Kidney epithelial cell (primary cell): ENCODE data around the gene ADSS1. TPM values are rescaled to one million over a fixed set of nuclear protein-coding genes. Genes with fewer than 3 reads are reported as not detected.

Experiments used
- DNase-seq: peaks from one replicate; pipeline ENCODE4 v3.0.0-alpha.2; 2010; ENCODE audit warnings: low read depth
- H3K27me3 ChIP-seq: 2 replicates; pipeline ENCODE4 v1.6.0; 2011; ENCODE audit warnings: low read length; ENCODE audit not compliant: control insufficient read depth, insufficient read depth
- H3K36me3 ChIP-seq: 2 replicates; pipeline ENCODE4 v1.5.1; 2011; ENCODE audit warnings: low read length; ENCODE audit not compliant: control insufficient read depth, insufficient read depth
- H3K4me3 ChIP-seq: 2 replicates; pipeline ENCODE4 v1.5.1; 2011; ENCODE audit warnings: low read depth, mild to moderate bottlenecking, control low read depth, low read length
- total RNA-seq: library from RNA; depleted of rRNA; stranded (reverse); fragments of >200 nt; gene quantifications from 2 replicates; pipeline ENCODE4 v1.2.3, GENCODE V29; 2015
- TF ChIP-seq, protein P1 (sequence below): IDR thresholded peaks from 2 replicates; pipeline ENCODE4 v1.5.1; 2011; ENCODE audit warnings: mild to moderate bottlenecking, moderate library complexity, low read length, control low read depth, inconsistent platforms; ENCODE audit not compliant: insufficient read depth, poor library complexity, severe bottlenecking

The ADSS1 gene
- total RNA-seq, 1 donor from 2014 or later = 10.3 TPM

DNA sequence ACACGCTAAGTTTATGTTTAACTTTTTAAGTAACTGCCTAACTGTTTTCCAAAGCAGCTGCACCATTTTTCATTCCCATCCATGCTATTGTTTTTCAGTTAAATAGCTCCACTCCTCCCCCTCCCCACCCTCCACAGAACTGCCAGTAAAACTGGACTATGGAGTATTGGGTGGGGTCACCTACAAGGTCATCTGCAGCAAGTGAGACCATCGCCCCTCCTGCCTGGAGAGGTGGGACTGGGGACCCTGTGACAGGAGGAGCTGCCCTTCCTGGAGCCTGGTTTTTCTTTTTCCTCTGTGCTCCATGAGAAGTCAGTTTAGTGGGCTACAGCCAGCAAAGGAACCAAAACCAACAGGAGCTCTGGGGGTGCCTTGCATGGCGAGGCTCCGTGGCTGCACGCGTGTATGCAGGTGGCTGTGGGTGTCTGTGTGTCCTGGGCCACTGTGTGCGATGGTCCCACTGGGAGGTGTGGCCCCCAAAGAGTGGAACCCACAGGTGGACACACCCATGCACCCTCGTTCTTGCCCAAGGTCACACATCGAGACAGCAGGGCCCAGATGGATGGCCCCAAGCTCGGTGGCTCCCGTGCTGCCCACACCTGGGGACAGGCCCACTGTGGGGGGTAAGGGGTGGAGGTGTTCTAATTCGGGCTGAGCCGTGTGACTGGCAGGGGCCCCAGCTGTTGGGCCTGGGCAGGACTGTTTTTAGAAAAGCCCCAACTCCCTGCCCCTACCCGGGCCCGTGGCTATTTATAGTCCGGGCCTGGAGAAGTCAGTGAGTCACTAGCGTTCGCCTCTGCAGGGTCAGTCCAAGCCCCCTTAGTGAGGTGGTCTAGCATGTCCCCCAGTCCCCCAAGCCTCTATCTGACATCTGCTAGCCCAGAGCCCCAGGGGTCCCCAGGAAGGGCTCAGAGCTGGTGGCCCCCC, 2.3 kb upstream of the ADSS1 start:
- TF ChIP-seq, protein P1, sequence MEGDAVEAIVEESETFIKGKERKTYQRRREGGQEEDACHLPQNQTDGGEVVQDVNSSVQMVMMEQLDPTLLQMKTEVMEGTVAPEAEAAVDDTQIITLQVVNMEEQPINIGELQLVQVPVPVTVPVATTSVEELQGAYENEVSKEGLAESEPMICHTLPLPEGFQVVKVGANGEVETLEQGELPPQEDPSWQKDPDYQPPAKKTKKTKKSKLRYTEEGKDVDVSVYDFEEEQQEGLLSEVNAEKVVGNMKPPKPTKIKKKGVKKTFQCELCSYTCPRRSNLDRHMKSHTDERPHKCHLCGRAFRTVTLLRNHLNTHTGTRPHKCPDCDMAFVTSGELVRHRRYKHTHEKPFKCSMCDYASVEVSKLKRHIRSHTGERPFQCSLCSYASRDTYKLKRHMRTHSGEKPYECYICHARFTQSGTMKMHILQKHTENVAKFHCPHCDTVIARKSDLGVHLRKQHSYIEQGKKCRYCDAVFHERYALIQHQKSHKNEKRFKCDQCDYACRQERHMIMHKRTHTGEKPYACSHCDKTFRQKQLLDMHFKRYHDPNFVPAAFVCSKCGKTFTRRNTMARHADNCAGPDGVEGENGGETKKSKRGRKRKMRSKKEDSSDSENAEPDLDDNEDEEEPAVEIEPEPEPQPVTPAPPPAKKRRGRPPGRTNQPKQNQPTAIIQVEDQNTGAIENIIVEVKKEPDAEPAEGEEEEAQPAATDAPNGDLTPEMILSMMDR = no peak
- no peak overlapping the region for H3K4me3 ChIP-seq
- no peaks in the 10 kb centered on the region for H3K27me3 ChIP-seq
- H3K36me3 ChIP-seq = no peaks in the 10 kb centered on the region
- DNase-seq = no peak

DNA sequence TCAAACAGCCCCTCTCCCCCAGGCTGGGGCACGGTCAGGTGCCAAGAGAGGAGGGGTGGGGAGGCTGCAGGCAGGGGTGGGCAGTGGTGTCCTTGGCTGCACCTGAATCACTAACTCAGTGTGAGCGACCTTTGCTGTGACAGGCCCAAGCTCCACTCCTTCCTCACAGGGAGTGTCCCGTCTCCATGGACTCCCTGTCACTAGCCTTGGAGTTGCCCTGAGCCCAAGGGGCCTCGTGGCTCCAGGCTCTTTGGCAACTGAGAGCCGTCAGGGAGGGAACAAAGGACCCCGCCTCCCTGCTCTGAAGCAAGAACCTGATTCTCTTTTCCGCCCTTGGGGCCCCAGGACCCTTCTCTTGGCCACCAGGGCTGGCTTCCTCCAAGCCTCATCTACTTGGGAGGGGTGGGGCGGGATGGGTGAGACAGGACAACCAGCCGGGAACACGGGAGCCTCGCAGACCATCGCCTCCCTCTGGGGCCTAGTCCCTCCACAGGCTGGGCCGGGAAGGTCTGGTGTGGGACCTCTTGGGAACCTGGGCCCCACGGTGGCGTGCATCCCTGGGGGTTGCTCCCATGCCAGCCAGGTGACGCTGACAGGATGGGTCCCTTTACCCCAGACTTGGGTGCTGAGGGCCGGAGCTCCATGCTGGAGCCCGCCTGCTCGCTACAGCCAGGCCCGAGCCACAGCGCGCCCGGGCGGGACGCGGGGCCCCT, 935 bp upstream of the ADSS1 start:
- DNase-seq = no peak
- TF ChIP-seq, protein P1 = no peak
- Histone ChIP-seq H3K36me3 (no peaks in the 10 kb centered on the region), H3K27me3 (peaks cover 2% of the 10 kb centered on the region), H3K4me3 (no peak overlapping the region)

DNA sequence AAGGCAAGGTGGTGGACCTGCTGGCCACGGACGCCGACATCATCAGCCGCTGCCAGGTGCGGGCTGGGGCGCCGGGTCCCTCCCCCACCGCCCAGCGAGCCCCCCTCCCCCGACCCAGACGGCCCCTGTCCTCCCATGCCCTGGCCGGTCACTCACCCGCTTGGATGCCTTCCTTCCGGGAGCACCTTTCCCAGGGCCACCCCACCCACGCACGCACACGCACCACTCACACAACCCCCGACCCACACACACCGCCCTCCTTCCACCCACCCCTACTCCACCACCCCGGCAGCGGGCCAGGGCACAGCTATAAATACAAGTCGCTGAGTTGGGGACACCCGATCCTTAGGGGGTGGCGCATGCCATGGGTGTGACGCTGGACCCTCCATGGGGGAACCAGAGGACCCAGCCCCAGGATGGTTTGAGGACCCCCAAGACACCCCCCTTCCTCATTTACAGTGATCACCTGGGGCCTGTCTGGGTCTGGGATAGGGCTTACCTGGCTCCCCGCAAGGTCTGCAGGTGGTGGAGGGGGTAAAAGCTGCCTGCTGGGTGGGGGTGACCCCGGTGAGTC, 465 bp downstream of the ADSS1 start:
- Histone ChIP-seq H3K27me3 (peaks cover 4% of the 10 kb centered on the region), H3K4me3 (peak overlapping the region; percentile 52), H3K36me3 (no peaks in the 10 kb centered on the region)
- TF ChIP-seq, protein P1 = no peak
- DNase-seq = no peak

DNA sequence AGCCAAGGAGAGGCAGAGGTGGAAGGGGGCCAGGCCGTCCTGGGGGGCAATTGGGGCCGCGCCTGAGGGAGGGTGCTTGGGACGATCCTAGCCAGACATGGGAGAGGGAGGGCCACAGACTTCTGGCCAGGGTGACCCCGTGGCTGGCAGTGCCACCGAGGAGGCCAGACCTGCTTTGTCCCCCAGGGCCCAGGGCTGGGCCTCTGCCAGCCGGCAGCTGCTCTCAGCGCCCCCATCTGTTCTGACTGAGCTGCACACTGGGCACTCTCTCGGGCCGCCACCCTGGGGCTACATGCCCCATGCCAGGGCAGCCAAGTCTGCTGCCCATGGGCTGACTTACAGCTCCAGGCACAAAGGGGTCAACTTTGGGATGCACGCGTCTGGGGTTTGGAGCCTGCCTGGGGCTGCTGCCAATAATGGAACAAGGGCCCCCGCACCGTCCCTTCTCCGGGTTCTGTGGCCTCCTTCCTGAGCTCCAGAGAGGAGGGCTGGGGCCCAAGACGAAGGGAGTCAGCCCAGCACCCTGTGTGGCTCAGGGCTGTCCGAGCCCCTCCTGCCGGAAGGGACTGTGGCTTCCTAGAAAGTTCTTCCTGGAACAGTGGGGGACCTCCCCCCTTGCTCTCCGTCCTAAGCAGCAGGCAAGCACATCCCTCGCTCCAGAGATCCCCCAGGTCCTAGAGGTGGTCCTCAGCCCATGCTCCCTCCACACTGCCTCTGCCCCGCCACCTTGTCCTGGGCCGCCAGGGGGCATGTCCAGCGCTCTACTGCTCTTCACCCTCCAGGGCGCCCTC, 1.1 kb downstream of the ADSS1 start:
- H3K27me3 ChIP-seq = peaks cover 4% of the 10 kb centered on the region
- no peak for DNase-seq

DNA sequence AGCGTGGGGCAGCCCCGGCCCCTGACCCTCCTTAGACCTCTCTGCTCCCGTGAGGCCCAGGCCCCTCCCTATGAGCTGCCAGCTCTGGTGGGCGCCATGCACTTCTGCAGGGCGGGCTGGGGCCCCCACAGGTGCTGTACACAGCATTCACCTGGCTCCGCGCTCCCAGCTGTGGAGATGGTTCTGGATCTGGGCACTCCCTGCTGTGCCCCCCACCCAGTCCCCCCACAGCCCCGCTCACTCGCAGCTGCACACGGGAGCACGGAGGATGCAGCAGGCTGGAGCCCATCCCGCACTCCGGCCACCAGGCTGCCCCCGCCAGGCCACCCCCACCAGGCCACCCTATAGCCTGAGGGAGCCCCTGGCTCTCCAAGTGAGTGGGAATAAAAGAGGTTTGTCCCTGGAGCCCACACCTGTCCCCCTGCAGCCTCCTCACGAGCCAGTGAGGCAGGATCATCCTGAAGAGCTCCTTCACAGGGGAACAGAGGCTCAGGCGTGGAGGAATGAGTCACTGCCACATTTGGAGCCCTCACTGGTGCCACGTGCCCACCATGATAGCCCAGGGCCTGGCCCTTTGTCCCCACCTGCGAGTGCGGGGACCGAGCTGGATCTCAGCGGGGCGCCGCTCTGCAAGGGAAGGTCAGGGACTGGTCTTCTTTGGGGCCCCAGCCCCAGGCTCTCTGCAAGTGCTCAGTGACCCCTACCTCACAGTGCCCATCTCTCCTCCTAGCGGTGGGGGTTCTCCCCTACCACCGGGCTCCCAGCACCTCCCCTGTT, 1.9 kb downstream of the ADSS1 start:
- no peaks in the 10 kb centered on the region for H3K36me3 ChIP-seq
- H3K27me3 ChIP-seq = peaks cover 4% of the 10 kb centered on the region
- DNase-seq = no peak
- TF ChIP-seq, protein P1 = no peak
- no peak overlapping the region for H3K4me3 ChIP-seq

More for the DNA sequence above, 1.1 kb downstream of the ADSS1 start:
- TF ChIP-seq, protein P1 = peak; percentile 44
- no peaks in the 10 kb centered on the region for H3K36me3 ChIP-seq
- peak overlapping the region; percentile 52 for H3K4me3 ChIP-seq
